Measurements from ENCODE around the gene GTF2E1. TPM values are rescaled to one million over a fixed set of nuclear protein-coding genes. Genes with fewer than 3 reads are reported as not detected.

Gene GTF2E1
- total RNA-seq, 1 donor from 2014 or later: 22.4 TPM

- Histone ChIP-seq H3K36me3 (ENCODE audit: control insufficient read depth, insufficient read depth, low read length) (no peaks in the 10 kb centered on the region), H3K27me3 (ENCODE audit: control insufficient read depth, insufficient read depth, low read length) (no peaks in the 10 kb centered on the region), H3K4me3 (ENCODE audit: low read depth, low read length) (no peak overlapping the region)
- DNase-seq (ENCODE audit: low read depth): no peak
- TF ChIP-seq CTCF (IDR thresholded peaks at IDR 0.05; ENCODE audit: insufficient read depth, low read length, severe bottlenecking): no peak
- no peak for FAIRE-seq
Observed at GRCh38 chr3:120820748-120821147, 78.2 kb downstream of the GTF2E1 start.

GRCh38 chr3:120821426-120821825 lies 78.9 kb downstream of the GTF2E1 start:
- FAIRE-seq (no peak), DNase-seq (ENCODE audit: low read depth) (no peak)
- no peak overlapping the region for H3K4me3 ChIP-seq (ENCODE audit: low read depth, low read length)
- no peak for TF ChIP-seq CTCF (IDR thresholded peaks at IDR 0.05; ENCODE audit: insufficient read depth, low read length, severe bottlenecking)
- H3K27me3 ChIP-seq (ENCODE audit: control insufficient read depth, insufficient read depth, low read length): no peaks in the 10 kb centered on the region
- no peaks in the 10 kb centered on the region for H3K36me3 ChIP-seq (ENCODE audit: control insufficient read depth, insufficient read depth, low read length)

DNA sequence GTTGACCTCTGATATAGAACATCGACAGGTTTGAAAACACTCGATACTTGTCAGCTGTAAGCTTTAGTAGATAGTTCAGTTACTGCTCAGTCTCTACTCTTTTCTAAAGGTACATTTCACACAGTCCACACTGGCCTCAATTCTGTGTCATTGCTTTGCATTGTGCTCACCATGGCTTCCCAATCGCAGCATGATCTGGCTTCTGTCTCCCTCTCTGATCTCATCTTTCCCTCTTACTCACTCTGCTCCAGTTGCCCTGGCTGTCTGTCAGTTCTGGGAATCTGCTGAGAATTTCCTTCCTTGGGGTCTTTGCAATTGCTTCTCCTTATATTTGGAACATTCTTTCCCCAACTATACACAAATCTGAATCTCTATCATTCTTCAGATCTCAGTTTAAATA lies 80.6 kb downstream of the GTF2E1 start:
- DNase-seq (ENCODE audit: low read depth) (peak; percentile 13), FAIRE-seq (no peak)
- H3K36me3 ChIP-seq (ENCODE audit: control insufficient read depth, insufficient read depth, low read length): no peaks in the 10 kb centered on the region
- H3K4me3 ChIP-seq (ENCODE audit: low read depth, low read length): no peak overlapping the region
- no peak for TF ChIP-seq CTCF (IDR thresholded peaks at IDR 0.05; ENCODE audit: insufficient read depth, low read length, severe bottlenecking)
- H3K27me3 ChIP-seq (ENCODE audit: control insufficient read depth, insufficient read depth, low read length): no peaks in the 10 kb centered on the region

DNA sequence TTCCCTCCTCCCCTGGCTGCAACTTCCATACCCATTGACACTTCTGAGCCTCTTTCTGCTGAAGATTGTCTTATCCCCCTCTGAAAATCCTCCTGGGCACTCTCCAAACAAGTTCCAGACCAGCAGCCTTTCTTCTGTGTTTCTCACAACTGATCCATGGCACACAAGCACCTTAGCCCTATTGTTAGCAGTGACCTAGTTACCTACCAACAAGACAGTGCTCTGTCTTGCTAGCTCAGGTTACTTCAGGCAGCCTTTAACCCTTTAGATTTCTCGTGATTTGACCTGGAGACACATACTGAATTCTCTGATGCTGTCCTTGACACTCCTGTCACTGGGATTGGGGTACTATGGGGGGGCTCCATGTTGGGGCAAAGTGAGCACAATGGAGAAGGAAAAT lies 82.1 kb downstream of the GTF2E1 start:
- peak; percentile 84 for FAIRE-seq
- TF ChIP-seq CTCF (IDR thresholded peaks at IDR 0.05; ENCODE audit: insufficient read depth, low read length, severe bottlenecking): no peak

GRCh38 chr3:120828796-120829195 lies 86.3 kb downstream of the GTF2E1 start:
- no peaks in the 10 kb centered on the region for H3K36me3 ChIP-seq (ENCODE audit: control insufficient read depth, insufficient read depth, low read length)
- TF ChIP-seq CTCF (IDR thresholded peaks at IDR 0.05; ENCODE audit: insufficient read depth, low read length, severe bottlenecking): no peak
- FAIRE-seq (no peak), DNase-seq (ENCODE audit: low read depth) (no peak)
- no peaks in the 10 kb centered on the region for H3K27me3 ChIP-seq (ENCODE audit: control insufficient read depth, insufficient read depth, low read length)
- no peak overlapping the region for H3K4me3 ChIP-seq (ENCODE audit: low read depth, low read length)

More for the DNA sequence above, 82.1 kb downstream of the GTF2E1 start:
- DNase-seq (ENCODE audit: low read depth): no peak
- Histone ChIP-seq H3K4me3 (ENCODE audit: low read depth, low read length) (no peak overlapping the region), H3K27me3 (ENCODE audit: control insufficient read depth, insufficient read depth, low read length) (no peaks in the 10 kb centered on the region), H3K36me3 (ENCODE audit: control insufficient read depth, insufficient read depth, low read length) (no peaks in the 10 kb centered on the region)

DNA sequence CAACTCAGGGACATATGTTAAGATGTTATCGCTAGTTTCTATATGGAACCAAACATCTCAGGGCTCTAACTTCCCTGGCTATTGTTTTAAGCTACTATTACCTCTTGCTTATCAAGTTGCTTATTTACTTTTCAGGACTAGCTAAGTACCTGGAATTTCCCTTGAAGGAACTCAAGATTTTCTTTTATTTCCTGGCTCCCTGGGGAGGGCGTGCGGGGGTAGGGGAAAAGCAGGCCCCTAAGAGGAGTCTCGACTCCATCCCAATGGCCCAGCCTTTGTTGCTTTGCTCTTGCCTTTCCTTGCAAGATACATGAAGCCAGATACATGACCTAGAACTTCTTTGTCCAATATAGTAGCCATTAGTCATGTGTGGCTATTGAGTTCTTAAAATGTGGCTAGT lies 88.5 kb downstream of the GTF2E1 start:
- TF ChIP-seq CTCF (IDR thresholded peaks at IDR 0.05; ENCODE audit: insufficient read depth, low read length, severe bottlenecking): no peak
- no peaks in the 10 kb centered on the region for H3K36me3 ChIP-seq (ENCODE audit: control insufficient read depth, insufficient read depth, low read length)
- FAIRE-seq (no peak), DNase-seq (ENCODE audit: low read depth) (no peak)
- no peak overlapping the region for H3K4me3 ChIP-seq (ENCODE audit: low read depth, low read length)
- no peaks in the 10 kb centered on the region for H3K27me3 ChIP-seq (ENCODE audit: control insufficient read depth, insufficient read depth, low read length)

Measured in bronchial epithelial cell (primary cell).